ENCODE measurements around the gene GBP3. TPM values are rescaled to one million over a fixed set of nuclear protein-coding genes. Genes with fewer than 3 reads are reported as not detected.
A peak's percentile ranks its signal among the peaks of the same experiment; 100 is the strongest.
"Not testable (repeated sequence)": the region's sequence is repeated elsewhere in the genome, so short reads cannot be mapped to it uniquely, and the experiment has no call there.

Gene GBP3
- polyA plus RNA-seq, 2 of the 4 experiments (the other 2 are of a cell fraction), result 0.98 to 1.9 TPM

- ChIA-PET CTCF (no interaction called here), POLR2A (no interaction called here)
Measured at GRCh38 chr1:89023026-89023425, 360 bp upstream of the GBP3 start.

DNA sequence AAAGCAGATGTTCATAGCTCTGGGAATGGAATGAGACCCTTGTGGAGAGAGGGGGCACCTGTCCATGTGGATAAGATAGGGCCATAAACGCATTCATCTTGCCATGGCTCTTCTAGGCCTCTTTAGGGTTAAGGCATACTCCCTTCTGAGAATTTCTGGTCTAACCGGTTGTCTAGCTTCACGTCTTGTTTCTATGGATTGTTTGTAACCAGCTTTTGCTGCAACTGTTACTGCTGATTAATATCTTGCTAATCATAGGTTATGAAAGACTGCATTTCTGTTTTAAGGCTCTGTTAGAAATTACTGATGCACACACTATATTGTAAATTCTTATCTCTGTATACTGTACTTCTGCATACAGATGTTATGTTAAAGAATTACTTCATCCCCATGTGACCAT, 4.3 kb downstream of the GBP3 start:
- H3K4me2 ChIP-seq, ATAC-seq, FAIRE-seq: not testable (repeated sequence)

More at GRCh38 chr1:89023026-89023425, 360 bp upstream of the GBP3 start:
- Histone ChIP-seq H3K9me3 (no peaks in the 10 kb centered on the region), H3K4me3 (no peak overlapping the region), H3K4me1 (no peaks in the 10 kb centered on the region; the same call in 2 of the 3 replicates), H3K4me2 (peak overlapping the region; percentile 65), H3K27ac (no peak overlapping the region)
- DNase-seq (ENCODE audit: low read depth in 1 of 2, low spot score in 1 of 2), result no peak
- no peak for FAIRE-seq
- ATAC-seq, result no peak
- TF ChIP-seq RNF2 (IDR thresholded peaks at IDR 0.05; ENCODE audit: borderline replicate concordance, low read depth), result no peak
- TF ChIP-seq NFE2L2 (conservative IDR thresholded peaks at IDR 0.05; ENCODE audit: low read length), result no peak
- TF ChIP-seq RCOR1 (IDR thresholded peaks at IDR 0.05; ENCODE audit: low read depth, low read length), result no peak
- TF ChIP-seq KDM5A (IDR thresholded peaks at IDR 0.05), result no peak
- no peak for TF ChIP-seq HOXB13 (CRISPR knock-in tag; IDR thresholded peaks at IDR 0.05; ENCODE audit: low read depth)
- TF ChIP-seq, protein P1, sequence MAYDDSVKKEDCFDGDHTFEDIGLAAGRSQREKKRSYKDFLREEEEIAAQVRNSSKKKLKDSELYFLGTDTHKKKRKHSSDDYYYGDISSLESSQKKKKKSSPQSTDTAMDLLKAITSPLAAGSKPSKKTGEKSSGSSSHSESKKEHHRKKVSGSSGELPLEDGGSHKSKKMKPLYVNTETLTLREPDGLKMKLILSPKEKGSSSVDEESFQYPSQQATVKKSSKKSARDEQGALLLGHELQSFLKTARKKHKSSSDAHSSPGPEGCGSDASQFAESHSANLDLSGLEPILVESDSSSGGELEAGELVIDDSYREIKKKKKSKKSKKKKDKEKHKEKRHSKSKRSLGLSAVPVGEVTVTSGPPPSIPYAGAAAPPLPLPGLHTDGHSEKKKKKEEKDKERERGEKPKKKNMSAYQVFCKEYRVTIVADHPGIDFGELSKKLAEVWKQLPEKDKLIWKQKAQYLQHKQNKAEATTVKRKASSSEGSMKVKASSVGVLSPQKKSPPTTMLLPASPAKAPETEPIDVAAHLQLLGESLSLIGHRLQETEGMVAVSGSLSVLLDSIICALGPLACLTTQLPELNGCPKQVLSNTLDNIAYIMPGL (CRISPR knock-in tag; IDR thresholded peaks at IDR 0.05; ENCODE audit: borderline replicate concordance), result no peak
- TF ChIP-seq FOSB (CRISPR knock-in tag; IDR thresholded peaks at IDR 0.05), result no peak

DNA sequence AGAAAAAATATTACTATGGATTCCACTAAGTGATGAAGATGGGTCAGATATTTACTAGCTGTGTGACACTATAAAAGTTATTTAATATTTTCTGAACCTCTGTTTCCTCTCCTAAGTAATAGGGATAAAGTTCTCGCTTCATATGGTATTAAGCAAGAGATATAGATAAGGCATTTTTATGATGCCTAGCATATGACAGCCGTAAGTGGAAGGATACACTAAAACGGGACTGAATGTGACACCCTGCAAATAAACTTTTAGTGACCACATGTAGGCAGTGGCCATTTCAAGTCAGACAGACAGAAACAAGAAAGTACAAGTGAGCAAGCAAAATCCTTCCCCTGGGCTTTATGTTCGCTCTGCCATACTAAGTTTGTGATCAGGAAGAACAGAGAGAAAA, 14.2 kb downstream of the GBP3 start:
- POLR2A ChIA-PET, result no interaction called here
- CTCF ChIA-PET, result no interaction called here
- Histone ChIP-seq H3K4me1 (no peaks in the 10 kb centered on the region), H3K4me2 (no peak overlapping the region), H3K4me3 (no peak overlapping the region), H3K9me3 (no peaks in the 10 kb centered on the region), H3K27ac (no peak overlapping the region)
- FAIRE-seq (no peak), ATAC-seq (no peak), DNase-seq (ENCODE audit: low read depth in 1 of 2, low spot score in 1 of 2) (no peak)
- no peak for TF ChIP-seq KDM1A (IDR thresholded peaks at IDR 0.05; ENCODE audit: low read depth)
- no peak for TF ChIP-seq SMC3 (IDR thresholded peaks at IDR 0.05)
- no peak for TF ChIP-seq HOXA7 (CRISPR knock-in tag; IDR thresholded peaks at IDR 0.05)
- no peak for TF ChIP-seq NR3C1 (IDR thresholded peaks at IDR 0.05)
- TF ChIP-seq BCL3 (IDR thresholded peaks at IDR 0.05), result no peak
- TF ChIP-seq CBX8 (IDR thresholded peaks at IDR 0.05), result no peak
- WGBS (ENCODE audit: missing lambda C conversion rate), result 56% methylated on average over 4 of the region's 4 CpGs

More for the DNA sequence above, 4.3 kb downstream of the GBP3 start:
- H3K9me3 ChIP-seq; CTCF ChIA-PET; DNase-seq (ENCODE audit: low read depth in 1 of 2, low spot score in 1 of 2); POLR2A ChIA-PET; H3K4me3 ChIP-seq; H3K27ac ChIP-seq; H3K4me1 ChIP-seq: not testable (repeated sequence)
- 73% methylated on average over 3 of the region's 3 CpGs for WGBS (ENCODE audit: missing lambda C conversion rate)

GRCh38 chr1:89005286-89006151, 17.1 kb downstream of the GBP3 start:
- ATAC-seq, result no peak
- DNase-seq (ENCODE audit: low read depth in 1 of 2, low spot score in 1 of 2), result no peak
- ChIA-PET POLR2A (no interaction called here), CTCF (interaction anchor here (1.1 to 1.9 kb wide), 2 partner anchors 353 to 441 kb away, joined by 3 to 4 read pairs; no protein-coding TSS in a partner anchor)
- Histone ChIP-seq H3K4me1 (no peaks in the 10 kb centered on the region), H3K4me2 (no peak overlapping the region), H3K4me3 (no peak overlapping the region), H3K27ac (no peak overlapping the region), H3K9me3 (no peaks in the 10 kb centered on the region)
- WGBS (ENCODE audit: missing lambda C conversion rate), result 52% methylated on average over 8 of the region's 9 CpGs
- FAIRE-seq, result no peak
- no peak for TF ChIP-seq CBX2 (IDR thresholded peaks at IDR 0.05; ENCODE audit: borderline replicate concordance, low read depth)
- no peak for TF ChIP-seq MAX (IDR thresholded peaks at IDR 0.05)
- no peak for TF ChIP-seq REST (IDR thresholded peaks at IDR 0.05)
- no peak for TF ChIP-seq ZFP36 (IDR thresholded peaks at IDR 0.05; ENCODE audit: borderline replicate concordance, partially characterized antibody)
- no peak for TF ChIP-seq NFE2L2 (conservative IDR thresholded peaks at IDR 0.05; ENCODE audit: low read length)
- no peak for TF ChIP-seq BCL3 (IDR thresholded peaks at IDR 0.05)
- no peak for TF ChIP-seq POLR2AphosphoS2 (conservative IDR thresholded peaks at IDR 0.05; ENCODE audit: low read length)
- TF ChIP-seq HOXB5 (CRISPR knock-in tag; IDR thresholded peaks at IDR 0.05), result no peak
- TF ChIP-seq NR3C1 (IDR thresholded peaks at IDR 0.05), result no peak
- TF ChIP-seq RAD21 (conservative IDR thresholded peaks at IDR 0.05 in 1 of 2, IDR thresholded peaks at IDR 0.05 in 1 of 2), result no peak
- TF ChIP-seq GATA3 (IDR thresholded peaks at IDR 0.05; ENCODE audit: borderline replicate concordance), result no peak
